Neural progenitor cell (in vitro differentiated cells): ENCODE measurements around the gene ADAMTS15.

Experiments
- EZH2 ChIP-seq: fragments of 200-600 bp; sonication (generic); IDR thresholded peaks from 2 replicates; pipeline ENCODE4 v1.6.1; 2017; ENCODE audit warnings: antibody characterized with exemption, mild to moderate bottlenecking, moderate library complexity
- EZH2phosphoT487 ChIP-seq: fragments of 200-600 bp; sonication (generic); IDR thresholded peaks from 2 replicates; pipeline ENCODE4 v1.6.1; 2017; ENCODE audit warnings: antibody characterized with exemption
- TF ChIP-seq, protein P1 (sequence below): fragments of 200-600 bp; sonication (generic); IDR thresholded peaks from 2 replicates; pipeline ENCODE4 v1.5.1; 2017; ENCODE audit warnings: antibody characterized with exemption, mild to moderate bottlenecking

DNA sequence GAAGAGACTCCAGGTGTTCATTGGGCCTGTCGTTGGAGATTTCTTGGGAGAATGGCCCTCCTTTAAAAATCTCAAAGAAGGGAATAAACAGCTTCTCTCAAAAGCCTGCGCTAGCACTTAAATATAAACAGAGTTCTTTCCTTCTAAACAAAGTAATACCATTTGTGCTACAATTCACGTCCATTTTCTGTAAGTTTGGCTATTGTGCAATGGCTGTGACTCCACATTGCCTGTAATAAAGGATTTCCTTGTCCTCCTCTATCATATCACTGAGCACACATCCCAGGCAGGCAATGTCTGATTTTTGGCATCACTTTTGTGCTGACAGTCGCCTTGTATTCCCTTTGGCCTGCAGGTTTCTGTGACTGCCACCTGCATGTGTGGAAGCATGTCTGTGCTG lies 15.1 kb upstream of the ADAMTS15 start:
- TF ChIP-seq, protein P1, sequence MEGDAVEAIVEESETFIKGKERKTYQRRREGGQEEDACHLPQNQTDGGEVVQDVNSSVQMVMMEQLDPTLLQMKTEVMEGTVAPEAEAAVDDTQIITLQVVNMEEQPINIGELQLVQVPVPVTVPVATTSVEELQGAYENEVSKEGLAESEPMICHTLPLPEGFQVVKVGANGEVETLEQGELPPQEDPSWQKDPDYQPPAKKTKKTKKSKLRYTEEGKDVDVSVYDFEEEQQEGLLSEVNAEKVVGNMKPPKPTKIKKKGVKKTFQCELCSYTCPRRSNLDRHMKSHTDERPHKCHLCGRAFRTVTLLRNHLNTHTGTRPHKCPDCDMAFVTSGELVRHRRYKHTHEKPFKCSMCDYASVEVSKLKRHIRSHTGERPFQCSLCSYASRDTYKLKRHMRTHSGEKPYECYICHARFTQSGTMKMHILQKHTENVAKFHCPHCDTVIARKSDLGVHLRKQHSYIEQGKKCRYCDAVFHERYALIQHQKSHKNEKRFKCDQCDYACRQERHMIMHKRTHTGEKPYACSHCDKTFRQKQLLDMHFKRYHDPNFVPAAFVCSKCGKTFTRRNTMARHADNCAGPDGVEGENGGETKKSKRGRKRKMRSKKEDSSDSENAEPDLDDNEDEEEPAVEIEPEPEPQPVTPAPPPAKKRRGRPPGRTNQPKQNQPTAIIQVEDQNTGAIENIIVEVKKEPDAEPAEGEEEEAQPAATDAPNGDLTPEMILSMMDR, result no peak
- no peak for TF ChIP-seq EZH2
- TF ChIP-seq EZH2phosphoT487, result no peak
